ENCODE data around the gene GAPDH. TPM values are rescaled to one million over a fixed set of nuclear protein-coding genes. Genes with fewer than 3 reads are reported as not detected.
A peak's percentile ranks its signal among the peaks of the same experiment; 100 is the strongest.
"Not testable (repeated sequence)": the region's sequence is repeated elsewhere in the genome, so short reads cannot be mapped to it uniquely, and the experiment has no call there.

Gene GAPDH
- 1,000 to 10,000 TPM; 1,856 to 2,021 TPM for total RNA-seq
- polyA plus RNA-seq = 1,000 to 10,000 TPM; 2,047 to 3,012 TPM
- long read RNA-seq, donor 1, transcript GAPDH-205 (9 exons, 1,348 nt) = minor isoform, 13 of 6,728 reads
- long read RNA-seq, donor 1, transcript GAPDH-201 (9 exons, 1,875 nt) = major isoform, 6,227 of 6,728 reads
- long read RNA-seq, donor 1, transcript GAPDH-204 (8 exons, 1,256 nt) = minor isoform, 188 of 6,728 reads
- long read RNA-seq, donor 1, partial matches to known transcripts = 223 of 6,728 reads
- long read RNA-seq, donor 1, other reads (novel, unspliced or antisense) = 75 of 6,728 reads
- long read RNA-seq, donor 2, transcript GAPDH-201 (9 exons, 1,875 nt) = major isoform, 907 of 1,067 reads
- long read RNA-seq, donor 2, transcript GAPDH-204 (8 exons, 1,256 nt) = minor isoform, 25 of 1,067 reads
- long read RNA-seq, donor 2, partial matches to known transcripts = 123 of 1,067 reads
- long read RNA-seq, donor 2, other reads (novel, unspliced or antisense) = 11 of 1,067 reads

- DNase-seq (peak; percentile 96 to 97), ATAC-seq (ENCODE audit: low FRiP score) (peak; percentile 90)
- H3K4me3 ChIP-seq (ENCODE audit: low read length in 2 of 2) = peak within 1 kb of the TSS; percentile 60 to 75
- peaks cover 0 to 1% of the 10 kb centered on the region in 2 donors for H3K27me3 ChIP-seq (ENCODE audit: control insufficient read depth in 1 of 2, insufficient read depth in 2 of 2, low read length in 1 of 2)
- peaks cover 0 to 7% of the 10 kb centered on the region in 2 donors for H3K36me3 ChIP-seq (ENCODE audit: control insufficient read depth in 1 of 2, insufficient read depth in 2 of 2, low read length in 1 of 2)
- 0 to 1% methylated on average over 56 to 62 of the region's 62 CpGs for WGBS, 2 donors
- intact Hi-C loops (cut with DNase I) = loop anchor here (2.0 to 5.0 kb wide), 3 partner anchors 41 to 197 kb away; partner anchors contain the start of genes MRPL51 (in 2 of the 2) and VAMP1 (in 2 of the 2)
- H3K4me1 ChIP-seq (ENCODE audit: control insufficient read depth in 1 of 2, insufficient read depth in 2 of 2, low read length in 2 of 2) = no peaks in the 10 kb centered on the region
- peak within 1 kb of the TSS; percentile 61 to 87 for H3K27ac ChIP-seq (ENCODE audit: low read depth in 1 of 2, low read length in 2 of 2)
- H3K9me3 ChIP-seq (ENCODE audit: control insufficient read depth, low read length) = no peaks in the 10 kb centered on the region
Measured at GRCh38 chr12:6533923-6534694, at the start of gene GAPDH. Gene GAPDH, plus strand, starts transcription at chr12:6534517. Its CDS starts 316 bp downstream, at chr12:6534833.

- H3K27ac ChIP-seq (ENCODE audit: low read depth in 1 of 2, low read length in 2 of 2) = no peak overlapping the region
- no peaks in the 10 kb centered on the region for H3K27me3 ChIP-seq (ENCODE audit: control insufficient read depth in 1 of 2, insufficient read depth in 2 of 2, low read length in 1 of 2)
- H3K4me3 ChIP-seq (ENCODE audit: low read length in 2 of 2) = no peak overlapping the region
- no peaks in the 10 kb centered on the region for H3K36me3 ChIP-seq (ENCODE audit: control insufficient read depth in 1 of 2, insufficient read depth in 2 of 2, low read length in 1 of 2)
- intact Hi-C loops (cut with DNase I) = no loop called here
- peaks cover 0 to 5% of the 10 kb centered on the region in 2 donors for H3K4me1 ChIP-seq (ENCODE audit: control insufficient read depth in 1 of 2, insufficient read depth in 2 of 2, low read length in 2 of 2)
- 80 to 89% methylated on average over 1 of the region's 1 CpG for WGBS, 2 donors
- no peaks in the 10 kb centered on the region for H3K9me3 ChIP-seq (ENCODE audit: control insufficient read depth, low read length)
- ATAC-seq (ENCODE audit: low FRiP score) (no peak), DNase-seq (no peak)
Measured at GRCh38 chr12:6488240-6488639, 46.1 kb upstream of the GAPDH start.

- intact Hi-C loops (cut with DNase I) = no loop called here
- Histone ChIP-seq H3K27ac (ENCODE audit: low read depth in 1 of 2, low read length in 2 of 2) (no peak overlapping the region), H3K9me3 (ENCODE audit: control insufficient read depth, low read length) (no peaks in the 10 kb centered on the region), H3K4me1 (ENCODE audit: control insufficient read depth in 1 of 2, insufficient read depth in 2 of 2, low read length in 2 of 2) (peaks cover 0 to 5% of the 10 kb centered on the region in 2 donors), H3K36me3 (ENCODE audit: control insufficient read depth in 1 of 2, insufficient read depth in 2 of 2, low read length in 1 of 2) (no peaks in the 10 kb centered on the region), H3K27me3 (ENCODE audit: control insufficient read depth in 1 of 2, insufficient read depth in 2 of 2, low read length in 1 of 2) (no peaks in the 10 kb centered on the region), H3K4me3 (ENCODE audit: low read length in 2 of 2) (no peak overlapping the region)
- WGBS, 2 donors = 50 to 54% methylated on average over 4 of the region's 4 CpGs
- no peak for DNase-seq
- ATAC-seq (ENCODE audit: low FRiP score) = no peak
Measured at GRCh38 chr12:6489449-6489848, 44.9 kb upstream of the GAPDH start.

- WGBS, 2 donors = 94 to 100% methylated on average over 1 of the region's 1 CpG
- intact Hi-C loops (cut with DNase I); ATAC-seq (ENCODE audit: low FRiP score): not testable (repeated sequence)
Measured at GRCh38 chr12:6490673-6491072, 43.6 kb upstream of the GAPDH start.

GRCh38 chr12:6492838-6493496 lies 41.4 kb upstream of the GAPDH start, which contains the start of gene MRPL51:
Gene MRPL51, minus strand, starts transcription at chr12:6493262. Its CDS starts 126 bp downstream, at chr12:6493136.
- H3K27ac ChIP-seq (ENCODE audit: low read depth in 1 of 2, low read length in 2 of 2) = peak within 1 kb of the TSS; percentile 89 to 96
- no peaks in the 10 kb centered on the region for H3K9me3 ChIP-seq (ENCODE audit: control insufficient read depth, low read length)
- WGBS, 2 donors = 1% methylated on average over 39 of the region's 39 CpGs
- intact Hi-C loops (cut with DNase I) = loop anchor here (2.0 kb wide), 2 partner anchors 40 to 42 kb away; partner anchors contain the start of gene GAPDH (in 1 of the 2)
- peak; percentile 99 for ATAC-seq (ENCODE audit: low FRiP score)
- peaks cover 0 to 5% of the 10 kb centered on the region in 2 donors for H3K4me1 ChIP-seq (ENCODE audit: control insufficient read depth in 1 of 2, insufficient read depth in 2 of 2, low read length in 2 of 2)
- peak within 1 kb of the TSS; percentile 87 to 93 for H3K4me3 ChIP-seq (ENCODE audit: low read length in 2 of 2)
- DNase-seq = peak; percentile 99
- H3K27me3 ChIP-seq (ENCODE audit: control insufficient read depth in 1 of 2, insufficient read depth in 2 of 2, low read length in 1 of 2) = no peaks in the 10 kb centered on the region
- no peaks in the 10 kb centered on the region for H3K36me3 ChIP-seq (ENCODE audit: control insufficient read depth in 1 of 2, insufficient read depth in 2 of 2, low read length in 1 of 2)

More at GRCh38 chr12:6490673-6491072, 43.6 kb upstream of the GAPDH start:
- not testable (repeated sequence) for H3K9me3 ChIP-seq (ENCODE audit: control insufficient read depth, low read length); H3K4me3 ChIP-seq (ENCODE audit: low read length in 2 of 2); H3K36me3 ChIP-seq (ENCODE audit: control insufficient read depth in 1 of 2, insufficient read depth in 2 of 2, low read length in 1 of 2); H3K4me1 ChIP-seq (ENCODE audit: control insufficient read depth in 1 of 2, insufficient read depth in 2 of 2, low read length in 2 of 2); DNase-seq; H3K27me3 ChIP-seq (ENCODE audit: control insufficient read depth in 1 of 2, insufficient read depth in 2 of 2, low read length in 1 of 2); H3K27ac ChIP-seq (ENCODE audit: low read depth in 1 of 2, low read length in 2 of 2)

GRCh38 chr12:6493497-6494257 lies 40.6 kb upstream of the GAPDH start, which contains the start of gene NCAPD2:
Gene NCAPD2, plus strand, starts transcription at chr12:6494102. Its CDS starts 997 bp downstream, at chr12:6495099.
- intact Hi-C loops (cut with DNase I) = loop anchor here (2.0 kb wide), 2 partner anchors 39 to 41 kb away; partner anchors contain the start of gene GAPDH (in 1 of the 2)
- Histone ChIP-seq H3K27me3 (ENCODE audit: control insufficient read depth in 1 of 2, insufficient read depth in 2 of 2, low read length in 1 of 2) (no peaks in the 10 kb centered on the region), H3K9me3 (ENCODE audit: control insufficient read depth, low read length) (no peaks in the 10 kb centered on the region), H3K27ac (ENCODE audit: low read depth in 1 of 2, low read length in 2 of 2) (peak within 1 kb of the TSS; percentile 89 to 96), H3K4me1 (ENCODE audit: control insufficient read depth in 1 of 2, insufficient read depth in 2 of 2, low read length in 2 of 2) (peaks cover 0 to 5% of the 10 kb centered on the region in 2 donors), H3K36me3 (ENCODE audit: control insufficient read depth in 1 of 2, insufficient read depth in 2 of 2, low read length in 1 of 2) (no peaks in the 10 kb centered on the region), H3K4me3 (ENCODE audit: low read length in 2 of 2) (peak within 1 kb of the TSS; percentile 87 to 93)
- peak; percentile 97 for DNase-seq
- ATAC-seq (ENCODE audit: low FRiP score) = peak; percentile 97
- WGBS, 2 donors = 0% methylated on average over 49 of the region's 49 CpGs

- 0 to 1% methylated on average over 14 of the region's 14 CpGs for WGBS, 2 donors
- intact Hi-C loops (cut with DNase I) = no loop called here
- Histone ChIP-seq H3K27ac (ENCODE audit: low read depth in 1 of 2, low read length in 2 of 2) (no peak overlapping the region), H3K9me3 (ENCODE audit: control insufficient read depth, low read length) (no peaks in the 10 kb centered on the region), H3K4me3 (ENCODE audit: low read length in 2 of 2) (peak overlapping the region; percentile 87 to 93), H3K27me3 (ENCODE audit: control insufficient read depth in 1 of 2, insufficient read depth in 2 of 2, low read length in 1 of 2) (no peaks in the 10 kb centered on the region), H3K36me3 (ENCODE audit: control insufficient read depth in 1 of 2, insufficient read depth in 2 of 2, low read length in 1 of 2) (peaks cover 0 to 2% of the 10 kb centered on the region in 2 donors), H3K4me1 (ENCODE audit: control insufficient read depth in 1 of 2, insufficient read depth in 2 of 2, low read length in 2 of 2) (peaks cover 0 to 5% of the 10 kb centered on the region in 2 donors)
- DNase-seq (no peak), ATAC-seq (ENCODE audit: low FRiP score) (peak; percentile 1)
Measured at GRCh38 chr12:6494258-6494743, 40.0 kb upstream of the GAPDH start.

Data from aorta (tissue), 5 donors.